ENCODE data around the gene RFPL1. TPM values are rescaled to one million over a fixed set of nuclear protein-coding genes. Genes with fewer than 3 reads are reported as not detected.
"Not testable (repeated sequence)": the region's sequence is repeated elsewhere in the genome, so short reads cannot be mapped to it uniquely, and the experiment has no call there.

The RFPL1 gene
- total RNA-seq, 1 donor from 2014 or later: not detected

DNA sequence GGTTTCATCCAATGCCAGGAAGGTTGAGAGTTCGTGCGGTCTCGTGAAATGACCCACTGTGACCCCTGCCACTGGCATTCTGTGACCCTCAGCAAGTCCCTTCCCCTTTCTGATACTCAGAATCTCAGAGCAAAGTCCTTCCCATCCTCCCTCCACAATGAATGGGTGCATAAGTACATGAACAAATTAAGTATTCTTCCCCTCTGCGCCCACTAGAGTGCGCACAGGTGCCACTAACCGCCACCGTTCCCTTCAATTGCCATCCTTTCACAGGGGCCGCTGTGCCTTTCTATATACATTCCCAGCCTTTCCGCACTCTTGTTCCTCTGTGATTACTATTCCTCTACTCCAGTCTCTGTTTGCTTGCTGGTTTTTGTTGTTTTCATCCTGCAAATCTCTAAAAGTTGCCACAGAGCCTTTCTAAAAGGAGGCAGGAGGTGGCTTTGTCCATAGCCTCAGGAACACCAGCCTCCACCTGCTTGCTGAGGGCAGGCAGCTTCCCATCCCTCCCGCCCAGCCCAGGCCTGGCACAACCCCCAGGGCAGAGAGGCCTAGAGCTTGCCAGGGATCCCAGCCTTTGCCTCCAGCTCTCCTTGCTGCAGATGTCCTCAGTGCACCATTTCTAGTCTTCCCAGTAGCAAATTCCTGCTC lies 43.3 kb upstream of the RFPL1 start:
- Histone ChIP-seq H3K36me3 (no peaks in the 10 kb centered on the region), H3K27me3 (no peaks in the 10 kb centered on the region), H3K9me3 (no peaks in the 10 kb centered on the region), H3K4me3 (no peak overlapping the region), H3K27ac (no peak overlapping the region), H3K4me1 (no peaks in the 10 kb centered on the region)
- intact Hi-C loops (cut with DNase I): loop anchor here (10.0 kb wide), 1 partner anchor 140 kb away; no protein-coding TSS in a partner anchor
- TF ChIP-seq CTCF (IDR thresholded peaks at IDR 0.05) (peak; percentile 42 to 68 (median 51)), POLR2A (IDR thresholded peaks at IDR 0.05) (no peak)
- peak in 1 of 2 donors; percentile 65 for DNase-seq (ENCODE audit: extremely low spot score in 2 of 2)

DNA sequence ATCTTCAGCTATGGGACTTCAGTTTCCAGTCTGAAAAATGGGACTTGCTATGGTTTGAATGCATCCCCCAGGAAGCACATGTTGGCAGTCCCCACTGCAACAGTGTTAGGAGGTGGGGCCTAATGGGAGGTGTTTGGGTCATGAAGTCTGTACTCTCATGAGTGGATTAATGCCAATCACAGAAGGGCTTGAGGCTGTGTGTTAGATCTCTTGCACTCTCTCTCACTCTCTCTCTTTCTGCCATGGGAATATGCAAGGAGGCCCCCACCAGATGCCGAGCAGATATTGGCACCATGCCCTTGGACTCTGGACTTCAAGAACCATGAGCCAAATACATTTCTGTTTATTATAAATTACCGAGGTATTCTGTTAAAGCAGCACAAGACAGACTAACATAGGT lies 42.3 kb upstream of the RFPL1 start:
- Histone ChIP-seq H3K27ac (no peak overlapping the region), H3K4me3 (no peak overlapping the region), H3K36me3 (no peaks in the 10 kb centered on the region), H3K4me1 (no peaks in the 10 kb centered on the region), H3K27me3 (no peaks in the 10 kb centered on the region), H3K9me3 (no peaks in the 10 kb centered on the region)
- TF ChIP-seq POLR2AphosphoS5 (IDR thresholded peaks at IDR 0.05; ENCODE audit: insufficient read depth in 1 of 2, low read depth in 1 of 2) (no peak), POLR2A (IDR thresholded peaks at IDR 0.05) (no peak), CTCF (IDR thresholded peaks at IDR 0.05) (no peak)
- no peak for DNase-seq (ENCODE audit: extremely low spot score in 2 of 2)
- intact Hi-C loops (cut with DNase I): loop anchor here (10.0 kb wide), 1 partner anchor 139 kb away; no protein-coding TSS in a partner anchor

GRCh38 chr22:29397791-29398190 lies 40.6 kb upstream of the RFPL1 start:
- H3K4me3 ChIP-seq: no peak overlapping the region

GRCh38 chr22:29400576-29400975 lies 37.8 kb upstream of the RFPL1 start:
- TF ChIP-seq POLR2A (IDR thresholded peaks at IDR 0.05) (no peak), CTCF (IDR thresholded peaks at IDR 0.05) (no peak), POLR2AphosphoS5 (IDR thresholded peaks at IDR 0.05; ENCODE audit: insufficient read depth in 1 of 2, low read depth in 1 of 2) (no peak)
- Histone ChIP-seq H3K27ac (no peak overlapping the region), H3K4me3 (no peak overlapping the region), H3K9me3 (no peaks in the 10 kb centered on the region), H3K4me1 (no peaks in the 10 kb centered on the region), H3K36me3 (no peaks in the 10 kb centered on the region), H3K27me3 (no peaks in the 10 kb centered on the region)
- no peak for DNase-seq (ENCODE audit: extremely low spot score in 2 of 2)
- intact Hi-C loops (cut with DNase I): no loop called here

More at GRCh38 chr22:29397791-29398190, 40.6 kb upstream of the RFPL1 start:
- DNase-seq (ENCODE audit: extremely low spot score in 2 of 2): no peak
- Histone ChIP-seq H3K4me1 (no peaks in the 10 kb centered on the region), H3K9me3 (no peaks in the 10 kb centered on the region), H3K36me3 (no peaks in the 10 kb centered on the region), H3K27ac (no peak overlapping the region), H3K27me3 (no peaks in the 10 kb centered on the region)
- intact Hi-C loops (cut with DNase I): loop anchor here (10.0 kb wide), 1 partner anchor 137 kb away; no protein-coding TSS in a partner anchor
- no peak for TF ChIP-seq POLR2A (IDR thresholded peaks at IDR 0.05)
- TF ChIP-seq CTCF (IDR thresholded peaks at IDR 0.05): no peak
- TF ChIP-seq POLR2AphosphoS5 (IDR thresholded peaks at IDR 0.05; ENCODE audit: insufficient read depth in 1 of 2, low read depth in 1 of 2): no peak

DNA sequence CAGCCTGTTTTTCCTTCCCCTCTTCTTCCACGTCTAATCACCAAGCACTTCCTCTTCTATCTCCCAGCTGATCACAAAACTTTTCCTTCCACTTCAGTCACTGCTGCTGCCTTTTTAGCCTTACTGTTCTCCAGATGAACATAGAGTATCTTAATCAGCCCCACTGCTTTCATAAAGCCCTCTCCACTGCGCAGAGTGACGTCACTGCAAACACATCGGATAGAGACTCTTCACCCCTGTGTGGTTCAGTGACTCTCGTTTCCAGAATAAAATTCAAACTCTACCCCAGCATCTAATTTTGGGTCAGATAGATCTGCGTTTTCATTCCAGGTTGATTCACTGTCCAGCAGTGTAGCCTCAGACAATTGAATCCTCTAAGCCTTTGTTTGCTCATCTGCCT lies 36.8 kb upstream of the RFPL1 start:
- intact Hi-C loops (cut with DNase I); H3K27ac ChIP-seq; H3K36me3 ChIP-seq; H3K4me3 ChIP-seq; DNase-seq (ENCODE audit: extremely low spot score in 2 of 2); H3K9me3 ChIP-seq; H3K4me1 ChIP-seq; H3K27me3 ChIP-seq: not testable (repeated sequence)

Data from vagina (tissue), 2 donors.